Spleen (tissue), 11 donors: Measurements from ENCODE around the gene GSKIP. TPM values are rescaled to one million over a fixed set of nuclear protein-coding genes. Genes with fewer than 3 reads are reported as not detected.

Experiments used
- DNase-seq: peaks from one replicate; pipeline ENCODE4 v3.0.0-alpha.2; 2020
- H3K27ac ChIP-seq, 8 donors: fragments of 200-600 bp; sonication (generic) in 7 of 8; 1 replicate in 4 of 8; 2 replicates in 4 of 8; pipeline versions ENCODE4 v1.5.0 to v1.8.0; 2016 to 2021; ENCODE audit warnings: inconsistent platforms in 4 of 8, mild to moderate bottlenecking in 4 of 8, moderate library complexity in 1 of 8
- H3K27me3 ChIP-seq, 7 donors: fragments of 200-600 bp; sonication (generic) in 6 of 7; replicated peaks in 1 of 7; 1 replicate in 4 of 7; 2 replicates in 3 of 7; pipeline versions ENCODE4 v1.5.0 to v1.8.0; 2016 to 2021; ENCODE audit warnings: inconsistent platforms in 3 of 7, mild to moderate bottlenecking in 1 of 7
- H3K36me3 ChIP-seq, 6 donors: fragments of 200-600 bp; sonication (generic) in 5 of 6; 1 replicate in 4 of 6; 2 replicates in 2 of 6; pipeline versions ENCODE4 v1.5.0 to v1.8.0; 2016 to 2021; ENCODE audit warnings: inconsistent platforms in 2 of 6
- H3K4me1 ChIP-seq, 6 donors: fragments of 200-600 bp; sonication (generic) in 5 of 6; 1 replicate in 3 of 6; 2 replicates in 3 of 6; pipeline versions ENCODE4 v1.5.0 to v1.8.0; 2016 to 2021; ENCODE audit warnings: inconsistent platforms in 3 of 6
- H3K4me3 ChIP-seq, 8 donors: fragments of 200-600 bp; sonication (generic) in 7 of 8; 1 replicate in 4 of 8; 2 replicates in 4 of 8; pipeline versions ENCODE4 v1.5.0 to v1.8.0; 2016 to 2021; ENCODE audit warnings: inconsistent platforms in 4 of 8, mild to moderate bottlenecking in 4 of 8, moderate library complexity in 2 of 8
- H3K9me3 ChIP-seq, 8 donors: fragments of 200-600 bp; sonication (generic) in 7 of 8; 1 replicate in 4 of 8; 2 replicates in 4 of 8; pipeline versions ENCODE4 v1.5.0 to v1.8.0; 2016 to 2021; ENCODE audit warnings: inconsistent platforms in 4 of 8
- POLR2A ChIP-seq, 3 donors: fragments of 450-650 bp; IDR thresholded peaks; one replicate each; pipeline ENCODE4 v1.5.1; 2017; ENCODE audit warnings: antibody characterized with exemption in 3 of 3, mild to moderate bottlenecking in 1 of 3
- POLR2AphosphoS5 ChIP-seq, 3 donors: sonication (generic); formaldehyde crosslinking; IDR thresholded peaks; one replicate each; pipeline ENCODE4 v1.5.1; 2017; ENCODE audit warnings: antibody characterized with exemption in 3 of 3
- WGBS, 5 donors: extraction: QIAGEN DNeasy Blood & Tissue Kit in 3 of 5; methylation state at CpG; one replicate each; pipeline versions ENCODE4 v1.1.5 to v1.1.7; 2013 to 2018; 5-methylcytosine and 5-hydroxymethylcytosine counted together
- intact Hi-C: fragments of 100-400 bp; cut with DNase I; formaldehyde crosslinking; loops from one replicate; pipeline ENCODE4 v1.15.0; 2023; ENCODE audit warnings: low total_unique reads
- polyA plus RNA-seq, 3 donors: library from polyadenylated mRNA; stranded (reverse); fragments of 200-250 nt; gene quantifications; one replicate each; pipeline ENCODE4 v1.2.1, GENCODE V29; 2013
- total RNA-seq, 7 donors: library from RNA; depleted of rRNA in 3 of 7; stranded (reverse); fragments of >200 nt in 3 of 7; fragmentation: NEBNext Ultra II Directional in 4 of 7; extraction: Animal tissue kit (Norgen Biotek cat#: 25700) in 4 of 7; gene quantifications; one replicate each; pipeline versions ENCODE4 v1.1.0 to v1.2.1, GENCODE V29; 2016 to 2021
- TF ChIP-seq, protein P1 (sequence below), 11 experiments: fragments of 200-600 bp in 7 of 11; fragments of 450-650 bp in 4 of 11; sonication (generic) in 4 of 11; IDR thresholded peaks in 8 of 11; conservative IDR thresholded peaks in 3 of 11; 1 replicate in 7 of 11; 2 replicates in 4 of 11; pipeline versions ENCODE4 v1.4.0 to v1.8.0; 2016 to 2021; ENCODE audit warnings: antibody characterized with exemption in 11 of 11, inconsistent platforms in 4 of 11, mild to moderate bottlenecking in 1 of 11
- donor health status: healthy with polysubstance abuse.
- donor health status: DM: no; HTN: no; CAD: no; lungs with moderate emphysema.
- donor health status: DM: no; HTN: no; CAD: no.
- donor health status: Bipolar disorder and iron deficiency.
- donor health status: healthy.
- donor health status: DM: no; HTN: no; CAD: no.
- donor health status: DM: yes; HTN: yes; CAD: no.

Gene GSKIP
- total and polyA plus RNA-seq, 10 donors, result 11.0 to 24.3 (median 15.9) TPM

DNA sequence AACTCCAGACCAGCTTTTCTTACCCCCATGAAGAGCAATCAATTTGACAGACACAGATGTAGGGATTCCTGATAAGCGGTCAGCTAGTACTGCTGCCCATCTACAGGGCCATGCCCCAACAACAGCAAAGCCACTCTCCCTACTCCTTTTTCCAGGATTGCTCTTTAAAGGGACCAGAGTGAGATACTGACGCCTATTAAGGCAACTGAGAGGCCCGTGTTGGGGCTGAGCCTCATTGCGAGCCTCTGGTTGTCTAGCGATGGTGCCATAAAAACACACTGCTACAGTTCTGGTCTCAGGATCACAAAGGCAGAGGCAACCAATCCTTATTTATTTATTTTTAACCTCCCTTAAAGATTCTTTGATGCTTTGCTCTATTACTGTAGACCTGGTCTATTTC is 59.7 kb downstream of the GSKIP start:
- H3K4me1 ChIP-seq, result peaks cover 0 to 25% (median 5%) of the 10 kb centered on the region in 6 donors
- no peak overlapping the region for H3K4me3 ChIP-seq
- H3K27me3 ChIP-seq, result peaks cover 0 to 9% (median 0%) of the 10 kb centered on the region in 7 donors
- H3K36me3 ChIP-seq, result no peaks in the 10 kb centered on the region
- TF ChIP-seq POLR2AphosphoS5 (IDR thresholded peaks at IDR 0.05) (no peak), POLR2A (IDR thresholded peaks at IDR 0.05) (no peak)
- TF ChIP-seq, protein P1, sequence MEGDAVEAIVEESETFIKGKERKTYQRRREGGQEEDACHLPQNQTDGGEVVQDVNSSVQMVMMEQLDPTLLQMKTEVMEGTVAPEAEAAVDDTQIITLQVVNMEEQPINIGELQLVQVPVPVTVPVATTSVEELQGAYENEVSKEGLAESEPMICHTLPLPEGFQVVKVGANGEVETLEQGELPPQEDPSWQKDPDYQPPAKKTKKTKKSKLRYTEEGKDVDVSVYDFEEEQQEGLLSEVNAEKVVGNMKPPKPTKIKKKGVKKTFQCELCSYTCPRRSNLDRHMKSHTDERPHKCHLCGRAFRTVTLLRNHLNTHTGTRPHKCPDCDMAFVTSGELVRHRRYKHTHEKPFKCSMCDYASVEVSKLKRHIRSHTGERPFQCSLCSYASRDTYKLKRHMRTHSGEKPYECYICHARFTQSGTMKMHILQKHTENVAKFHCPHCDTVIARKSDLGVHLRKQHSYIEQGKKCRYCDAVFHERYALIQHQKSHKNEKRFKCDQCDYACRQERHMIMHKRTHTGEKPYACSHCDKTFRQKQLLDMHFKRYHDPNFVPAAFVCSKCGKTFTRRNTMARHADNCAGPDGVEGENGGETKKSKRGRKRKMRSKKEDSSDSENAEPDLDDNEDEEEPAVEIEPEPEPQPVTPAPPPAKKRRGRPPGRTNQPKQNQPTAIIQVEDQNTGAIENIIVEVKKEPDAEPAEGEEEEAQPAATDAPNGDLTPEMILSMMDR (IDR thresholded peaks at IDR 0.05 in 8 of 11, conservative IDR thresholded peaks at IDR 0.05 in 3 of 11), result no peak
- intact Hi-C loops, result loop anchor here (5.0 to 10.0 kb wide), 2 partner anchors 126 to 318 kb away; no protein-coding TSS in a partner anchor
- H3K27ac ChIP-seq, result no peak overlapping the region
- no peaks in the 10 kb centered on the region for H3K9me3 ChIP-seq
- WGBS, 5 donors, result 89 to 96% (median 95%) methylated on average over 5 of the region's 5 CpGs
- no peak for DNase-seq

GRCh38 chr14:96423446-96424108 is 60.3 kb downstream of the GSKIP start:
- no peak for DNase-seq
- WGBS, 5 donors, result 42 to 69% (median 58%) methylated on average over 23 to 25 of the region's 25 CpGs

GRCh38 chr14:96424109-96424989 is 61.0 kb downstream of the GSKIP start:
- intact Hi-C loops, result loop anchor here (5.0 to 10.0 kb wide), 2 partner anchors 127 to 320 kb away; no protein-coding TSS in a partner anchor
- Histone ChIP-seq H3K36me3 (no peaks in the 10 kb centered on the region), H3K4me1 (peaks cover 0 to 25% (median 5%) of the 10 kb centered on the region in 6 donors), H3K4me3 (peak overlapping the region; percentile 10 to 64 (median 33)), H3K27ac (peak overlapping the region in 2 of 8 donors; percentile 15 to 22), H3K9me3 (no peaks in the 10 kb centered on the region), H3K27me3 (peaks cover 0 to 9% (median 0%) of the 10 kb centered on the region in 7 donors)
- DNase-seq, result peak; percentile 83
- WGBS, 5 donors, result 3 to 8% (median 4%) methylated on average over 14 to 33 of the region's 33 CpGs
- TF ChIP-seq, protein P1 (IDR thresholded peaks at IDR 0.05 in 8 of 11, conservative IDR thresholded peaks at IDR 0.05 in 3 of 11), result peak; percentile 53 to 91 (median 81)
- TF ChIP-seq POLR2A (IDR thresholded peaks at IDR 0.05), result no peak
- TF ChIP-seq POLR2AphosphoS5 (IDR thresholded peaks at IDR 0.05), result peak in 1 of 3 donors; percentile 18

More at GRCh38 chr14:96423446-96424108, 60.3 kb downstream of the GSKIP start:
- TF ChIP-seq POLR2A (IDR thresholded peaks at IDR 0.05) (no peak), POLR2AphosphoS5 (IDR thresholded peaks at IDR 0.05) (no peak)
- TF ChIP-seq, protein P1 (IDR thresholded peaks at IDR 0.05 in 8 of 11, conservative IDR thresholded peaks at IDR 0.05 in 3 of 11), result no peak
- Histone ChIP-seq H3K27me3 (peaks cover 0 to 9% (median 0%) of the 10 kb centered on the region in 7 donors), H3K36me3 (no peaks in the 10 kb centered on the region), H3K4me1 (peaks cover 0 to 25% (median 5%) of the 10 kb centered on the region in 6 donors), H3K4me3 (peak overlapping the region in 7 of 8 donors; percentile 10 to 64 (median 35)), H3K27ac (peak overlapping the region in 2 of 8 donors; percentile 15 to 22), H3K9me3 (no peaks in the 10 kb centered on the region)
- intact Hi-C loops, result loop anchor here (5.0 to 10.0 kb wide), 2 partner anchors 126 to 319 kb away; no protein-coding TSS in a partner anchor
